ENCODE data around the gene NFYC.

The NFYC gene

DNA sequence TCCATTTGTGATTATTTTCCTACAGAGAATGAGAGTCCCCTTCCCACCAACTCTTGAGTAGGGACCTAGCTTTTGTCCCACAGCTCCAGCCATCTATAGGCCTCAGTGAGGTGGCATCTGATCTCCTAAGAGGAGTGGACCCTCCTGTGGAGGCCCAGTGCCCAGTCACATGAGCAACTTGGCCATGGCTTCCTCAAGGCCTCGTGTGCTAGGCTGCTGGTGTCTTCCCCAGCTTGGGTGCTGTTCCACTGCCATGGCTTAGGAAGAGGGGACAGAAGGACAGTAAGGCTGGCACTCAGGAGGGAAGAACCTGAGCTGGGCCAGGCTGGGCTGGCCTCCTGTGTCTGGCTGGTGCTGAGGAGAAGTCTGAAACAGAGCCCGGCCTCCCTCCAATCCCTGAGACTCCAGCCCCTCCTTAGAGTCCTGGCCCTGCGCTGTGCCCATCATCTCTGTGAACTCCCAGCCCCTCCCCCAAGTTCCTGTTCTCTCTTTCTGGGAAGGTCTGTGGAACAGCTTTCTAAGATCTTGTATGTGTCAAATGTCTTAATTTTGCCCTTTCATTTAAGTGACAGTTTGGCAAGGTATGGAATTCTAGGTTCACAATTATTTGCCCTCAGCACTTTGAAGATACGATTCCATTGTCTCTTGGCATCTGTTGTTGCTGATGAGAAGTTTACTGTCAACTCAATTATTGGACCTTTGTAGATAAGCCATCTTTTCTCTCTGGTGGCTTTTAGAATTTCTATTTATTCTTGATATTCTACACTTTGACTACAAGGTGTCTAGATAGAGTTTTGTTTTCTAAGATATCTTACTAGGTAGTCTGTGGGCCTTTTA lies 85.0 kb downstream of the NFYC start:
- Histone ChIP-seq H3K36me3 (peaks cover 0 to 21% (median 8%) of the 10 kb centered on the region in 3 donors), H3K4me3 (no peak overlapping the region), H3K4me1 (peaks cover 0 to 6% (median 0%) of the 10 kb centered on the region in 4 donors), H3K9me3 (no peaks in the 10 kb centered on the region), H3K27me3 (no peaks in the 10 kb centered on the region), H3K27ac (no peak overlapping the region)
- TF ChIP-seq, protein P1, sequence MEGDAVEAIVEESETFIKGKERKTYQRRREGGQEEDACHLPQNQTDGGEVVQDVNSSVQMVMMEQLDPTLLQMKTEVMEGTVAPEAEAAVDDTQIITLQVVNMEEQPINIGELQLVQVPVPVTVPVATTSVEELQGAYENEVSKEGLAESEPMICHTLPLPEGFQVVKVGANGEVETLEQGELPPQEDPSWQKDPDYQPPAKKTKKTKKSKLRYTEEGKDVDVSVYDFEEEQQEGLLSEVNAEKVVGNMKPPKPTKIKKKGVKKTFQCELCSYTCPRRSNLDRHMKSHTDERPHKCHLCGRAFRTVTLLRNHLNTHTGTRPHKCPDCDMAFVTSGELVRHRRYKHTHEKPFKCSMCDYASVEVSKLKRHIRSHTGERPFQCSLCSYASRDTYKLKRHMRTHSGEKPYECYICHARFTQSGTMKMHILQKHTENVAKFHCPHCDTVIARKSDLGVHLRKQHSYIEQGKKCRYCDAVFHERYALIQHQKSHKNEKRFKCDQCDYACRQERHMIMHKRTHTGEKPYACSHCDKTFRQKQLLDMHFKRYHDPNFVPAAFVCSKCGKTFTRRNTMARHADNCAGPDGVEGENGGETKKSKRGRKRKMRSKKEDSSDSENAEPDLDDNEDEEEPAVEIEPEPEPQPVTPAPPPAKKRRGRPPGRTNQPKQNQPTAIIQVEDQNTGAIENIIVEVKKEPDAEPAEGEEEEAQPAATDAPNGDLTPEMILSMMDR (IDR thresholded peaks at IDR 0.05): no peak
- intact Hi-C loops (cut with DNase I; ENCODE audit: low total_unique reads): loop anchor here (10.0 kb wide), 1 partner anchor 178 kb away; no protein-coding TSS in a partner anchor
- DNase-seq: peak in 1 of 2 donors; percentile 54

DNA sequence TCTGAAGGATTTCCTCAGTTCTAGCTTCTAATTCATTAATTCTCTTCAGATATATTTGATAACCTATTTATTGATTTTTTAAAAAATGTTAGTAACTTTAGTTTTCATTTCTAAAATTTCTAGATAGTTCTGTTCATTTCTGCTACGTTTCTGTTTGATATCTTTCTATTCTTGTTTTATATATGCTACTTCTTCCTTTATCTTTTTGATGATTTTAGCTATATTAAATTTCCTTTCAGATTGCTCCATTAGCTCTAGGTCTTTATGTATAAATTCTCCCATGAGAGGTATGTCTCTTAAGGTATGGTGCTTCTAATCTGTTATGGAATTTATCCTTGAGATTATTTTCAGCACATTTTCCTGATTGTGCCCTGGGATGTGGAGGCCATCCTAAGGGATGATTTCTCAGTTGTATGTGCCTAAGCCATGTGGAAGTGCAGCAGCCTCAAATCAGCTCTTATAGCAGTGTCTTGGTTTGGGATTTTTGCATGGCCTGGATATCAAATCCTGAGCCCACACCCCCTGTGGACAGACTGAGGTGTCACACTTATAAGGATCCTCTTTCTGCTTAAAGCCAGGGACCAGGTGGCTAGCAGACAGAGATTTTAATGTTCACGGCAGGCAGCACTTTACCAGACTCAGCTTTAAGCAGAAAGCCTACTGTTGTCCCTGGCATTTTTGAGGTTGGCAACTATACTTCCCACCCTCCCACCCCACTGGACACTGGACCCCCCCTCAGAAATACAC lies 85.9 kb downstream of the NFYC start:
- Histone ChIP-seq H3K27ac (no peak overlapping the region), H3K9me3 (no peaks in the 10 kb centered on the region), H3K36me3 (peaks cover 0 to 17% (median 0%) of the 10 kb centered on the region in 3 donors), H3K4me3 (no peak overlapping the region), H3K4me1 (peaks cover 0 to 12% (median 6%) of the 10 kb centered on the region in 4 donors), H3K27me3 (no peaks in the 10 kb centered on the region)
- no peak for DNase-seq
- TF ChIP-seq, protein P1 (IDR thresholded peaks at IDR 0.05): no peak
- intact Hi-C loops (cut with DNase I; ENCODE audit: low total_unique reads): loop anchor here (10.0 kb wide), 1 partner anchor 177 kb away; no protein-coding TSS in a partner anchor

DNA sequence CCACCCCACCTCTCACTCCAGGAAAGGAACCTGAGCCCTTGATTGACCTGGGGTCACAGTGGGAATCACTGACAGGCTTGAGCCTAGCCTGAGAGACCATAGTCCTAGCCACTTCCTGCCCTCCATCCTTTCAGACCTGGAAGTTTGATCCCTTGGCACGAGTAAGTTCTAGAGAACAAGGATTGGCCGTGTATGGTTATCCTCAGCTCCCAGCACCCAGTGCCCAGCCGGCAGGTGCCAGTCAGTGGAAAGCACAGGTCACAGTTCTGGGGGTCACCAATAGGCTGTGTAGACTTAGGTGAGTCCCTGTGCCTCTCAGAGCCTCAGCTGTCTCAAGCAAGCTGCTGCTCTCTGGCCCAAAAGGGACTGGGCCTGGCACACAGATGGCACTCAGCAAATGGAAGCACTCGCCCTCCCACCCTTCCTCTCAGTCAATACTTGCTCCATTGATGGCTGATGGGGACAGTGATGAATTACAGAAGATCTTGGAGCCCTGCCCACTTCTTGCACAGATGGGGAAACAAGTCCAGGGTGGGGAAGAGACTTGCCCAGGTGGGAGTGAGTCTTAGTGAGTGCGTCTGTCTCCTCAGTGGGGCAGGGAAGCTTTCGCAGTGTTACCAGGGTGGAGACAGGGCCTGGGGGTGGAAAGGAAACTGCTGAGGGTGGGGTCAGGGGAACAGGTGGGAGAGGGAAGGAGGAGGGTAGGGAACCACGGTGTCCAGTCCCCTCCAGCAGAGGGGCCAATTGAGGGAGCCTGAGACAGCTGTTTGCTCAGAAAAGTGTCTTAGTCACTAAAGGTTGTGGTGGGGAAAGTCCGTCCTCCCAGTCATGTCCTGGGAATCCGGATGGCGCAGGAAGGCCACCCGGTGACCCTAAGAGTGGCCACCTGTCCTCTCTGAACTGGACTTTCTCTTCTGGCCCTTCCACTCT lies 89.4 kb downstream of the NFYC start:
- intact Hi-C loops (cut with DNase I; ENCODE audit: low total_unique reads): no loop called here
- TF ChIP-seq, protein P1 (IDR thresholded peaks at IDR 0.05): no peak
- peaks cover 0 to 9% (median 0%) of the 10 kb centered on the region in 3 donors for H3K36me3 ChIP-seq
- peaks cover 6 to 36% (median 27%) of the 10 kb centered on the region in 4 donors for H3K4me1 ChIP-seq
- no peak for DNase-seq
- H3K9me3 ChIP-seq: no peaks in the 10 kb centered on the region
- H3K4me3 ChIP-seq: no peak overlapping the region
- no peaks in the 10 kb centered on the region for H3K27me3 ChIP-seq
- no peak overlapping the region for H3K27ac ChIP-seq

DNA sequence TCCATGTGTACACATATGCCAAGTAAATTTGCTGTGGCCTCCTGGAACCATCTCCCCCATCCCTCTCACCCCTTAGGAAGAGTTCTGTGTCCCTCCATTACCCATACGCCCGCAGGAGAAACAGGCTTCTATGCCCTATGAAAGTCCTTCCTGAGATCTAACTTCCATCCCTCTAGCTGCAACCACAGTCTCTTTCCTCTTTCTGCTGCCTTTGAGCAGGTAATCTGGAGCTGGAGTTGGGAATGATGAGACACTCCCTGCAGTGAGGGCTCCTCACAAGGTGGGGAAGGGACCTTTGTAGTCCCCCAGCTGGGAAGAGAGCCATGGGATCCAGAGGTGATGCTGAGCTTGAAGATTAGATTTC lies 90.1 kb downstream of the NFYC start:
- intact Hi-C loops (cut with DNase I; ENCODE audit: low total_unique reads): no loop called here

More for the DNA sequence above, 90.1 kb downstream of the NFYC start:
- TF ChIP-seq, protein P1 (IDR thresholded peaks at IDR 0.05): no peak
- peaks cover 0 to 5% (median 0%) of the 10 kb centered on the region in 3 donors for H3K36me3 ChIP-seq
- peaks cover 6 to 41% (median 32%) of the 10 kb centered on the region in 4 donors for H3K4me1 ChIP-seq
- H3K27ac ChIP-seq: no peak overlapping the region
- no peaks in the 10 kb centered on the region for H3K9me3 ChIP-seq
- no peak for DNase-seq
- H3K27me3 ChIP-seq: no peaks in the 10 kb centered on the region
- H3K4me3 ChIP-seq: no peak overlapping the region

All from tibial artery (tissue), 4 donors.